Breast epithelium (tissue), 4 donors: ENCODE data around the gene PHACTR1. TPM values are rescaled to one million over a fixed set of nuclear protein-coding genes. Genes with fewer than 3 reads are reported as not detected.
"Not testable (repeated sequence)": the region's sequence is repeated elsewhere in the genome, so short reads cannot be mapped to it uniquely, and the experiment has no call there.

Source experiments
- DNase-seq, 2 donors: peaks; one replicate each; pipeline ENCODE4 v3.0.0-alpha.2; 2019; ENCODE audit warnings: low spot score in 2 of 2
- H3K27ac ChIP-seq, 2 donors: fragments of 200-600 bp; sonication (generic) in 1 of 2; one replicate each; pipeline ENCODE4 v1.5.1; 2016 to 2019; ENCODE audit warnings: mild to moderate bottlenecking in 1 of 2
- H3K27me3 ChIP-seq, 2 donors: fragments of 200-600 bp; sonication (generic) in 1 of 2; one replicate each; pipeline versions ENCODE4 v1.5.1 to v1.6.0; 2017 to 2019; ENCODE audit warnings: control low read depth in 1 of 2, mild to moderate bottlenecking in 1 of 2
- H3K36me3 ChIP-seq: fragments of 200-600 bp; one replicate; pipeline ENCODE4 v1.5.1; 2019
- H3K4me1 ChIP-seq, 2 donors: fragments of 200-600 bp; sonication (generic); one replicate each; pipeline ENCODE4 v1.5.1; 2016 to 2019; ENCODE audit warnings: control low read depth in 1 of 2
- H3K4me3 ChIP-seq, 3 donors: fragments of 200-600 bp; sonication (generic); 1 replicate in 2 of 3; 2 replicates in 1 of 3; pipeline ENCODE4 v1.5.1; 2016 to 2019; ENCODE audit warnings: mild to moderate bottlenecking in 3 of 3, moderate library complexity in 2 of 3
- H3K9me3 ChIP-seq, 2 donors: fragments of 200-600 bp; sonication (generic) in 1 of 2; one replicate each; pipeline ENCODE4 v1.5.1; 2016 to 2019; ENCODE audit warnings: control low read depth in 1 of 2
- POLR2A ChIP-seq: fragments of 450-650 bp; IDR thresholded peaks from one replicate; pipeline ENCODE4 v1.6.1; 2016; ENCODE audit warnings: antibody characterized with exemption, mild to moderate bottlenecking, moderate library complexity
- POLR2AphosphoS5 ChIP-seq, 3 donors: sonication (generic); formaldehyde crosslinking; IDR thresholded peaks; one replicate each; pipeline ENCODE4 v1.6.1; 2017; ENCODE audit warnings: antibody characterized with exemption in 3 of 3
- intact Hi-C: fragments of 100-400 bp; cut with DNase I; formaldehyde crosslinking; loops from one replicate; pipeline ENCODE4 v1.15.1; 2023; ENCODE audit warnings: low total_unique reads
- total RNA-seq, 3 donors: library from RNA; depleted of rRNA; stranded (reverse); fragments of >200 nt; gene quantifications; one replicate each; pipeline ENCODE4 v1.1.0, GENCODE V29; 2016
- TF ChIP-seq, protein P1 (sequence below), 3 donors: fragments of 450-650 bp; IDR thresholded peaks; one replicate each; pipeline ENCODE4 v1.5.1; 2016 to 2017; ENCODE audit warnings: antibody characterized with exemption in 3 of 3, mild to moderate bottlenecking in 3 of 3, moderate library complexity in 3 of 3

PHACTR1 gene
- total RNA-seq, 3 donors from 2014 or later = 4.1 to 5.6 (median 4.6) TPM

DNA sequence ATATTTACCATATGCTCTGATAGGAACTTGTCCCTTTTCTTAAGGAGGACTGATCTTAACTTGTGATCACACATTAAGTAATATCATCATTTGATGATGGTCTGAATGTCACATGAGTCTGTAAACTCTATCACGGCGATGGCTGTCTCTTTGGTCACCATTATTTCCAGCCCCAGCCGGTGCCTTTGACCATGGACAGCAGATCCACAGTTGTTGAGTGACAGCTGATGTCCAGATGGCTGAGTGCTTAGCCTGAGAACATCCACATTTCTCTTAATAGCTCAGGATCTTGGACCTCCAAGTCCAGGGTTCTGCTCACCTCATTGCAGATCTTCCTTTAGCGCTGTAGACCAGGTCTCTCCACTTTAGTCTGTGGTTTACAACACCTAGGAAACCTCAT, 440.7 kb downstream of the PHACTR1 start:
- H3K4me3 ChIP-seq = no peak overlapping the region
- no peak overlapping the region for H3K27ac ChIP-seq
- H3K9me3 ChIP-seq = no peaks in the 10 kb centered on the region
- no peaks in the 10 kb centered on the region for H3K4me1 ChIP-seq
- TF ChIP-seq POLR2A = no peak
- TF ChIP-seq, protein P1, sequence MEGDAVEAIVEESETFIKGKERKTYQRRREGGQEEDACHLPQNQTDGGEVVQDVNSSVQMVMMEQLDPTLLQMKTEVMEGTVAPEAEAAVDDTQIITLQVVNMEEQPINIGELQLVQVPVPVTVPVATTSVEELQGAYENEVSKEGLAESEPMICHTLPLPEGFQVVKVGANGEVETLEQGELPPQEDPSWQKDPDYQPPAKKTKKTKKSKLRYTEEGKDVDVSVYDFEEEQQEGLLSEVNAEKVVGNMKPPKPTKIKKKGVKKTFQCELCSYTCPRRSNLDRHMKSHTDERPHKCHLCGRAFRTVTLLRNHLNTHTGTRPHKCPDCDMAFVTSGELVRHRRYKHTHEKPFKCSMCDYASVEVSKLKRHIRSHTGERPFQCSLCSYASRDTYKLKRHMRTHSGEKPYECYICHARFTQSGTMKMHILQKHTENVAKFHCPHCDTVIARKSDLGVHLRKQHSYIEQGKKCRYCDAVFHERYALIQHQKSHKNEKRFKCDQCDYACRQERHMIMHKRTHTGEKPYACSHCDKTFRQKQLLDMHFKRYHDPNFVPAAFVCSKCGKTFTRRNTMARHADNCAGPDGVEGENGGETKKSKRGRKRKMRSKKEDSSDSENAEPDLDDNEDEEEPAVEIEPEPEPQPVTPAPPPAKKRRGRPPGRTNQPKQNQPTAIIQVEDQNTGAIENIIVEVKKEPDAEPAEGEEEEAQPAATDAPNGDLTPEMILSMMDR (IDR thresholded peaks at IDR 0.05) = no peak
- TF ChIP-seq POLR2AphosphoS5 (IDR thresholded peaks at IDR 0.05) = no peak
- intact Hi-C loops = loop anchor here (10.0 kb wide), 1 partner anchor 1038 kb away; no protein-coding TSS in a partner anchor
- no peaks in the 10 kb centered on the region for H3K27me3 ChIP-seq
- H3K36me3 ChIP-seq = no peaks in the 10 kb centered on the region
- DNase-seq = no peak

DNA sequence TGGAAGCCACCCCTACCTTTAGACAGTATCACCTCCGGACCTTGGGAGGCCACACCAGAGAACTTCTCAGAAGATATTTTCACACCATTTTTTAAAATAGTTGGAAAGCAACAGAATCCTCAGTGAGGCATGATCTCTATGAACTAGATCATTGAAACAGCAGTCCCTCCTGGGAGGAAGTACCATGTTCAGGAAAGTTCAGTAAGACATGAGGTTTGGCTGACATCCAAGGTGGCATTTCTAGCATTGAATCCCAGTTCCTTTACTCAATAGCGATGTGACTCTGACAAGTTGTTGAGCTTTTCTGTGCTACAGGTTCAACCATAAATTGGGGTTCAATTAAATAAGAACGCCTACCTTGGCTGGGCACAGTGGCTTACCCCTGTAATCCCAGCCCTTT, 442.7 kb downstream of the PHACTR1 start:
- no peak overlapping the region for H3K4me3 ChIP-seq
- TF ChIP-seq, protein P1 (IDR thresholded peaks at IDR 0.05) = no peak
- no peak for TF ChIP-seq POLR2A
- no peak overlapping the region for H3K27ac ChIP-seq
- no peaks in the 10 kb centered on the region for H3K9me3 ChIP-seq
- no peaks in the 10 kb centered on the region for H3K27me3 ChIP-seq
- H3K36me3 ChIP-seq = no peaks in the 10 kb centered on the region
- no peak for DNase-seq
- H3K4me1 ChIP-seq = no peaks in the 10 kb centered on the region
- intact Hi-C loops = loop anchor here (10.0 kb wide), 1 partner anchor 1036 kb away; no protein-coding TSS in a partner anchor

DNA sequence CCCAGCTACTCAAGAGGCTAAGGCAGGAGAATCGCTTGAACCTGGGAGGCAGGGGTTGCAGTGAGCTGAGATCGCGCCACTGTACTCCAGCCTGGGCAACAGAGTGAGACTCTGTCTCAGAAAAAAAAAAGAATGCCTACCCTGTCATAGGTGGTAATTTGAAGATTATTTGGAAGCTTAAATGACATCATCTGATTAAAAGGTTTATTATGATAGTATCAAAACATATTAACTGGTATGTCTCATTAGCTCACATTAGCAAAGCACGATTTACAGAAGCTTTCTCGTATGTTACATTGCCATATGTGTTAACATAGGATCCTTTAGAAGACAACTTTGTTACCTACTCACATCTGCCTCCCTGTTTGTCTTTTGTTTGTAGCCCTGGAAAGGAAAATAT, 443.3 kb downstream of the PHACTR1 start:
- not testable (repeated sequence) for H3K27ac ChIP-seq, H3K36me3 ChIP-seq, H3K4me3 ChIP-seq, H3K9me3 ChIP-seq, H3K27me3 ChIP-seq, H3K4me1 ChIP-seq, DNase-seq
- intact Hi-C loops = loop anchor here (10.0 kb wide), 1 partner anchor 1035 kb away; no protein-coding TSS in a partner anchor

DNA sequence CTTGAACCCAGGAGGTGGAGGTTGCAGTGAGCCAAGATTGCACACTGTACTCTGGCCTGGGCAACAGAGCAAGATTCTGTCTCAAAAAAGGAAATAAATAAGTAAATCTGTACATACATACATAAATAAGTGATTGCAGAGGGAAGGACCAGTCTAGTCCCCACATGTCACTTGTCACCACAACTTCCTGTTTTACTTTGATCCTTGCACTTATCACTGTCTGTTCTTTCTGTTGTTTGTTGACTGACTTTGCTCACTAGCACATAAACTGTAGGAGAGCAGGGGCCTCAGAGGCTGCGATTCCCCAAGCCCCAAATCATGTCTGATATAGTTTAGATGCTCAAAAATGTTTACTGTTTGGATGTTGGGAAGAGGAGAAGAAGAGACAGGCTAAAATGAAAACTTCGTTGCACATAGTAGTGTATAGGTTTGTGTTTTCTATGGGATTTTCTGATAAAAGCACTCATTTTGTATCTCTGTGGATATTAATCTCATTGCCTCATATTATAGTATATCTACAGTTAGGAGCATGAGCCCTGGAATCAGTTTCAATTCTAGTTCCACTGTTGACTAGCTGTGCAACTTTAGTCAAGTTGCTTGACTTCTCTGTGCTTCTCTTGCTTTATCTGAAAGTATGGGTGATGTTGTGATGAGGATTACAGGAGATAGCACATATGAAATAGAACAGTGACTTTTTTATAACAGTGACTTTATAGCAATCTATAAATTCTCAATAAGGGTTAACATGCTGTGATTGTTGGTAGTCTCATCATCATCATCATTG, 446.8 kb downstream of the PHACTR1 start:
- H3K36me3 ChIP-seq = no peaks in the 10 kb centered on the region
- no peak for TF ChIP-seq POLR2A
- no peak for TF ChIP-seq POLR2AphosphoS5 (IDR thresholded peaks at IDR 0.05)
- TF ChIP-seq, protein P1 (IDR thresholded peaks at IDR 0.05) = no peak
- H3K27ac ChIP-seq = no peak overlapping the region
- no peaks in the 10 kb centered on the region for H3K9me3 ChIP-seq
- intact Hi-C loops = no loop called here
- H3K4me3 ChIP-seq = no peak overlapping the region
- no peak for DNase-seq
- no peaks in the 10 kb centered on the region for H3K4me1 ChIP-seq
- no peaks in the 10 kb centered on the region for H3K27me3 ChIP-seq

- no peaks in the 10 kb centered on the region for H3K4me1 ChIP-seq
- DNase-seq = no peak
- no peaks in the 10 kb centered on the region for H3K27me3 ChIP-seq
- no peaks in the 10 kb centered on the region for H3K9me3 ChIP-seq
- no peak overlapping the region for H3K4me3 ChIP-seq
- H3K27ac ChIP-seq = no peak overlapping the region
- TF ChIP-seq POLR2A (no peak), POLR2AphosphoS5 (IDR thresholded peaks at IDR 0.05) (no peak)
- TF ChIP-seq, protein P1 (IDR thresholded peaks at IDR 0.05) = no peak
- H3K36me3 ChIP-seq = no peaks in the 10 kb centered on the region
- intact Hi-C loops = no loop called here
Observed at GRCh38 chr6:13164291-13164690, 447.7 kb downstream of the PHACTR1 start.
